22Rv1 (cell line): ENCODE results near the gene MRAS.
"Not testable (repeated sequence)": the region's sequence is repeated elsewhere in the genome, so short reads cannot be mapped to it uniquely, and the experiment has no call there.

ENCODE experiments used
- H3K27ac ChIP-seq: fragments of 450-650 bp; 2 replicates; pipeline ENCODE4 v1.5.1; 2017
- ZFX ChIP-seq: fragments of 450-650 bp; IDR thresholded peaks from 2 replicates; pipeline ENCODE4 v1.6.1; 2017; ENCODE audit warnings: antibody characterized with exemption, borderline replicate concordance
- TF ChIP-seq, protein P1 (sequence below): fragments of 450-650 bp; IDR thresholded peaks from 2 replicates; pipeline ENCODE4 v1.5.1; 2017; ENCODE audit warnings: mild to moderate bottlenecking

Gene MRAS

DNA sequence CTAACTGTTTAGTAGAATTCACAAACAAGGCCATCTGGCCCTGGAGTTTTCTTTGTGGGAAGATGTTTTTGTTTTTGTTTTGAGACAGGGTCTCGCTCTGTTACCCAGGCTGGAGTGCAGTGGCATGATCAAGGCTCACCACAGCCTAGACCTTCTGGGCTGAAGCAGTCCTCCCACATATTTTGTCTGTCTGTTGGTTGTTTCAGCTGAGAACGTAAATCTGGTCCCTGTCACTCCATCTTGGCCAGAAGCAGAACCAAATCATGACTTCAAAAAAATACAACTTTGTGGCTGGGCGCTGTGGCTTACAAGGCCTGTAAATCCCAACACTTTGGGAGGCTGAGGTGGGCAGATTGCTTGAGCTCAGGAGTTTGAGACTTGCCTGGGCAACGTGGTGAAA is 27.1 kb downstream of the MRAS start:
- H3K27ac ChIP-seq, result no peak overlapping the region
- TF ChIP-seq, protein P1, sequence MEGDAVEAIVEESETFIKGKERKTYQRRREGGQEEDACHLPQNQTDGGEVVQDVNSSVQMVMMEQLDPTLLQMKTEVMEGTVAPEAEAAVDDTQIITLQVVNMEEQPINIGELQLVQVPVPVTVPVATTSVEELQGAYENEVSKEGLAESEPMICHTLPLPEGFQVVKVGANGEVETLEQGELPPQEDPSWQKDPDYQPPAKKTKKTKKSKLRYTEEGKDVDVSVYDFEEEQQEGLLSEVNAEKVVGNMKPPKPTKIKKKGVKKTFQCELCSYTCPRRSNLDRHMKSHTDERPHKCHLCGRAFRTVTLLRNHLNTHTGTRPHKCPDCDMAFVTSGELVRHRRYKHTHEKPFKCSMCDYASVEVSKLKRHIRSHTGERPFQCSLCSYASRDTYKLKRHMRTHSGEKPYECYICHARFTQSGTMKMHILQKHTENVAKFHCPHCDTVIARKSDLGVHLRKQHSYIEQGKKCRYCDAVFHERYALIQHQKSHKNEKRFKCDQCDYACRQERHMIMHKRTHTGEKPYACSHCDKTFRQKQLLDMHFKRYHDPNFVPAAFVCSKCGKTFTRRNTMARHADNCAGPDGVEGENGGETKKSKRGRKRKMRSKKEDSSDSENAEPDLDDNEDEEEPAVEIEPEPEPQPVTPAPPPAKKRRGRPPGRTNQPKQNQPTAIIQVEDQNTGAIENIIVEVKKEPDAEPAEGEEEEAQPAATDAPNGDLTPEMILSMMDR, result no peak
- TF ChIP-seq ZFX, result no peak

DNA sequence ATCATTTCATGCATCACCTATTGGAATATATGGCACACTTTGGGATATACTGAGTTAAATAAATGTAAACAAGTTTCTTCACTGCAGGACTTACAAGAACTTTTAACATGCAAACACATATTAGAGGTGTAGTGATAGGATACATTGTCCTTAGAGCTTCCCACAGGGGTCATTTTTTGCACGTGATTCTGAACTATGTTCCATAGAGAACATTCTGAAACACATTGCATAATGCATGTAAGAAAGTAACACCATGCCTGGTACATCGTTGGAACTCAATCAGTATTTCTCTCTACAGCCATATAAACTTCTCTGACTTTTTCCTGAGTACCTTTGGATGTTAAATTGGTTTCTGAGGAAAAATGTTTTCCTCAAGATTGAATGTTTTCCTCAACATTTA is 28.3 kb downstream of the MRAS start:
- no peak overlapping the region for H3K27ac ChIP-seq
- no peak for TF ChIP-seq ZFX
- TF ChIP-seq, protein P1, result no peak

DNA sequence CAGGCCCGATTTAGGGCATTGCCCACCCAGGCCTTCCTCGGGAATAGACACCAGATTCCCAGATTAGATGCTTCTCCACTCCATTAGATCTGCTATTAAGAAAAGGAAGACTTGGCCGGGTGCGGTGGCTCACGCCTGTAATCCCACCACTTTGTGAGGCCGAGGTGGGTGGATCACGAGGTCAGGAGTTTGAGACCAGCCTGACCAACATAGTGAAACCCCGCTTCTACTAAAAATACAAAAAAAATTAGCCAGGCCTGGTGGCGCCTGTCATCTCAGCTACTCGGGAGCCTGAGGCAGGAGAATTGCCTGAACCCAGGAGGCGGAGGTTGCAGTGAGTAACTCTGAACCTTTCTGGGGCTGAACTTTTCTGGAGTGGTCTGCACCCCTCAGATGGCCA is 28.8 kb downstream of the MRAS start:
- not testable (repeated sequence) for H3K27ac ChIP-seq

DNA sequence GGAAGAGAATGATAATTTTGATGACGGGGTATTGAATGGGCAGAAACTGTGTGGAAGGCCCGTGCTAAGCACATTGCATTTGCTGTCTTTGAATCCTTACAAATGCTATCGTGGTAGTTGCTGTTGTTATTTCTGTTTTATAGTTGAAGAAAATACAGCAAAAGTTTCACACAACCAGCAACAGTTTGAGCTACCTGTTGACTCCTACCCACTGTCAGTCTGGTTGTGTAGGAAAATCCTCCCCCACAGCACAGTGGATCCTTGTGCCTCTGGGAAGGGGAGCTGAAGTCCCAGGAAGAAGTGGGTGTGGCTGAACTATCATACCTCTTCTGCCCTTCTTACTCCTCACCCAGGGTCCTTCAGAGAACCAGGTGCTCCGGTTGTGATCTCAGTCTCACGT is 29.4 kb downstream of the MRAS start:
- no peak for TF ChIP-seq ZFX
- TF ChIP-seq, protein P1, result no peak
- H3K27ac ChIP-seq, result no peak overlapping the region

DNA sequence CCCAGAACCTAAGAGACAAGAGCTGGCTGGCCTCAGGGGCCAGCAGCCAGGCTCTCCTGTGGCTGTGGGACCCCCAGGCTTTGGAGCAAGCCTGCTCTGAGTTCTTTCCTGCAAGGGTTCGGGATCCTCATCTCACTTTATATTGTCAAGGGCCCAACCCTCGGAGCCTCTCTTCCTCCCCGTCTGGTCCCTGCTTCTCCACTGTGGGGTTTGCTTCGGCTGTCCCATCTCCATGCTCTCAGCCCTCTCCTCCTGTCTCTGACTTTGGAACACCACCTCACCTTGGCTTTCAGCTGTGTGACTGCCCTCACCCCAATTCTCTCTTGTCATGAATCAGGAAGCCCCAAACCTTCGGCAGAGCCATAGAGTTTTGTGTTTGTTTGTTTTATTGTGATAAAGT is 30.0 kb downstream of the MRAS start:
- TF ChIP-seq, protein P1, result no peak
- TF ChIP-seq ZFX, result no peak

DNA sequence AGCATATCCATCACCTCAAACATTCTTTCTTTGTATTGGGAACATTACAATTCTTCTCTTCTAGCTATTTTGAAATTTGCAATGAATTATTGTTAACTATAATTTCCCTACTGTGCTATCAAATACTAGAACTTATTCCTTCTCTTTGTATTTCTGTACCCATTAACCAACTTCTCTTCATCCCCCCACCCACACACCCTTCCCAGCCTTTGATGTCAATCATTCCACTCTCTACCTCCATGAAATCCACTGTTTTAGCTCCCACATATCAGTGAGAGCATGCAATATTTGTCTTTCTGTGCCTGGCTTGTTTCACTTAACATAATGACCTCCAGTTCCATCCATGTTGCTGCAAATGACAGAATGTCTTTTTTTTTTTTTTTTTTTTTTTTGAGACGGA is 30.6 kb downstream of the MRAS start:
- no peak for TF ChIP-seq ZFX
- TF ChIP-seq, protein P1, result no peak
- no peak overlapping the region for H3K27ac ChIP-seq

More for the DNA sequence above, 30.0 kb downstream of the MRAS start:
- no peak overlapping the region for H3K27ac ChIP-seq

DNA sequence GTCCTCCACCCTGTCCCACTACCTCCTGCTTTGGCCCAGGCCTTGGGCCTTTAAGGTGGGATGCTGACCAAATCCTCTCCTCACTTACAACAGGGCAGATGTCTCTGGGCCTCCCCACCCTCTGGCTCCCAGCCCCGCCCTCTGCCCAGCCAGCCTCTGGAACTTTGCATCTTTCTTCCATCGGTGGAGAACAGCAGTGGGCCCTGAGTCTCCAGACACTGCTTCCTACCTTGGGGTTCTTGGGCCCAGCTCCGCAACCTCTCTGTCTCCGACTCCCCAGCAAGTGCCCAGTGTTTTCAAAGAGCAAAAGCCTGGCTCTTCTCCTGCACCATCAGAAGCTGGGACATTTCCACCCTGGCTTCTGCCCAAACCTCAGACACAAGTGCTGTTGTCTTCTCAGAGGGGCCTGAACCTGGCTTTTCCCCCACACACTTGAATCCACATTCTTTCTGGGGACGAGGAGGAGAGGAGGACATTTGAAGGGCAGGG is 33.1 kb downstream of the MRAS start:
- TF ChIP-seq, protein P1, result no peak
- no peak for TF ChIP-seq ZFX
- H3K27ac ChIP-seq, result no peak overlapping the region

DNA sequence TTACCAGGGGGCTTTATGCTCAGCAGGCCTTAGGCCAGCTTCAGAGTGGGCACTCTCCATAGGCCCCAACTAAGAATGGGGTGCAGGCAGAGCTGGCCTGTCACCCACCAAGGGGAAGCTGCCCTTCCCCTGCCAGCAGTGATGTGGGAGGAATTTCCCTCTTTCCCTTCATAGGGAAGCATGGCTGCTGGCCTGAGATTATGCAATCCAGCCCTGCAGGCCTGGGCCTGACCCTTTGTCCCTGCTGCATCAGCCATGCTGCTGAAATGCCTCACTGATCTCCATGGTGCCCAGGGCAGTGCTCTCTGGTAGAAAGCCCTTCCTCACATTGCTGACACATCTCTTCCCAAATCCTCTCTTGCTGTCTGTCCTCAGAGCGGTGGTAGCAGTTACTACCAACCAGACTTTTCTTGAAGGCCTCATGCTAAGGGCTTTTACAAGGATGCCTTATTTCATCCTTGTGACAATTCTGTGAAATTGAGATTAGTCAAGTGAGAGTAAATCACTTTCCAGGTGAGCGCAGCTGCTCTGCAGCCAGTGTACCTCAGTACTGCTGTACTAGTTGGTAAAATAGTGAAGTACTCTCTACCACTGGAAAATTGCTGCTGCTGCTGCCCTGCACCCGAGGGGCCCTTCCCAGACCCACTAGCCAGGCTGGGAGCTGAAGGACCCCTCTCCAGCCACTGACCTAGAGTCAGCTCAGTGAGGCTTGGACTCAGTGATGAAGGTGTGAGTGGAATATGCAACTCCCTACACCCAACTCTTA is 33.8 kb downstream of the MRAS start:
- TF ChIP-seq ZFX, result no peak
- TF ChIP-seq, protein P1, result no peak

More for the DNA sequence above, 33.8 kb downstream of the MRAS start:
- H3K27ac ChIP-seq, result no peak overlapping the region
